ENCODE data around the gene PIK3CG.

Gene PIK3CG

GRCh38 chr7:106818736-106819135 is 46.3 kb upstream of the PIK3CG start:
- CTCF ChIA-PET = no interaction called here

GRCh38 chr7:106819546-106819945 is 45.5 kb upstream of the PIK3CG start:
- no peak for TF ChIP-seq ZNF76 (tag by site-specific recombination; IDR thresholded peaks at IDR 0.05; ENCODE audit: borderline replicate concordance, low read depth)
- TF ChIP-seq KLF17 (tag by site-specific recombination; IDR thresholded peaks at IDR 0.05) = no peak
- no peak for TF ChIP-seq SCRT1 (tag by site-specific recombination; IDR thresholded peaks at IDR 0.05; ENCODE audit: borderline replicate concordance)
- TF ChIP-seq PATZ1 (tag by site-specific recombination; IDR thresholded peaks at IDR 0.05) = no peak
- TF ChIP-seq PRDM10 (tag by site-specific recombination; IDR thresholded peaks at IDR 0.05) = no peak
- POLR2A ChIA-PET = no interaction called here
- no peak overlapping the region for H3K4me3 ChIP-seq (ENCODE audit: low read depth, low read length)

More at GRCh38 chr7:106818736-106819135, 46.3 kb upstream of the PIK3CG start:
- TF ChIP-seq ZNF645 (tag by site-specific recombination; IDR thresholded peaks at IDR 0.05) (no peak), ZNF280C (tag by site-specific recombination; IDR thresholded peaks at IDR 0.05) (no peak), ZNF510 (tag by site-specific recombination; IDR thresholded peaks at IDR 0.05; ENCODE audit: insufficient replicate concordance) (no peak), ZNF19 (tag by site-specific recombination; IDR thresholded peaks at IDR 0.05; ENCODE audit: low read depth) (no peak), ZNF335 (tag by site-specific recombination; conservative IDR thresholded peaks at IDR 0.05) (no peak), ZNF560 (tag by site-specific recombination; IDR thresholded peaks at IDR 0.05; ENCODE audit: borderline replicate concordance) (no peak), ZNF184 (tag by site-specific recombination; IDR thresholded peaks at IDR 0.05) (no peak), HIC1 (tag by site-specific recombination; IDR thresholded peaks at IDR 0.05) (no peak), ZNF423 (tag by site-specific recombination; IDR thresholded peaks at IDR 0.05) (no peak), MZF1 (tag by site-specific recombination; IDR thresholded peaks at IDR 0.05; ENCODE audit: borderline replicate concordance) (no peak), ZNF501 (tag by site-specific recombination; IDR thresholded peaks at IDR 0.05) (no peak), MYNN (tag by site-specific recombination; IDR thresholded peaks at IDR 0.05; ENCODE audit: borderline replicate concordance) (no peak)
- no peak overlapping the region for H3K4me3 ChIP-seq (ENCODE audit: low read depth, low read length)
- H3K27ac ChIP-seq (ENCODE audit: extremely low read depth, low read depth, low read length) = no peak overlapping the region
- no peaks in the 10 kb centered on the region for H3K4me1 ChIP-seq (ENCODE audit: control insufficient read depth, insufficient read depth, low read length)
- POLR2A ChIA-PET = no interaction called here
- no peaks in the 10 kb centered on the region for H3K36me3 ChIP-seq (ENCODE audit: control insufficient read depth in 2 of 2, insufficient read depth in 1 of 2, low read length in 2 of 2)
- no peaks in the 10 kb centered on the region for H3K9me3 ChIP-seq (ENCODE audit: control insufficient read depth, insufficient read depth, low read depth, low read length)

More at GRCh38 chr7:106819546-106819945, 45.5 kb upstream of the PIK3CG start:
- CTCF ChIA-PET = interaction anchor here (0.6 kb wide), 1 partner anchor 680 kb away, joined by 3 read pairs; no protein-coding TSS in a partner anchor
- Histone ChIP-seq H3K36me3 (ENCODE audit: control insufficient read depth in 2 of 2, insufficient read depth in 1 of 2, low read length in 2 of 2) (no peaks in the 10 kb centered on the region), H3K4me1 (ENCODE audit: control insufficient read depth, insufficient read depth, low read length) (no peaks in the 10 kb centered on the region), H3K9me3 (ENCODE audit: control insufficient read depth, insufficient read depth, low read depth, low read length) (no peaks in the 10 kb centered on the region), H3K27ac (ENCODE audit: extremely low read depth, low read depth, low read length) (no peak overlapping the region)
